ENCODE results near the gene CNPY4.

The CNPY4 gene

GRCh38 chr7:100093054-100093453 lies 26.4 kb upstream of the CNPY4 start:
- no peak for DNase-seq

GRCh38 chr7:100093498-100093897 lies 25.9 kb upstream of the CNPY4 start:
- no peak for DNase-seq

- DNase-seq, result no peak
Measured at GRCh38 chr7:100093925-100094486, 25.4 kb upstream of the CNPY4 start.

- no peak for DNase-seq
Measured at GRCh38 chr7:100095289-100095688, 24.1 kb upstream of the CNPY4 start.

- no peak for DNase-seq
Measured at GRCh38 chr7:100095704-100096103, 23.7 kb upstream of the CNPY4 start.

- no peak for DNase-seq
Measured at GRCh38 chr7:100098913-100099312, 20.5 kb upstream of the CNPY4 start.

- no peak for DNase-seq
Measured at GRCh38 chr7:100099452-100099851, 20.0 kb upstream of the CNPY4 start.

- DNase-seq, result peak; percentile 79
Measured at GRCh38 chr7:100100420-100101015, 18.9 kb upstream of the CNPY4 start.

GRCh38 chr7:100101016-100101862 lies 18.2 kb upstream of the CNPY4 start, which contains the start of the genes AP4M1 and MCM7:
AP4M1 (plus strand) TSS chr7:100101643; CDS start chr7:100101715, 72 bp downstream.
MCM7 (minus strand) TSS chr7:100101397; CDS start chr7:100101294, 103 bp downstream.
- DNase-seq, result peak; percentile 92

- DNase-seq, result no peak
Measured at GRCh38 chr7:100102950-100103840, 16.2 kb upstream of the CNPY4 start.

GRCh38 chr7:100105534-100105933 lies 13.9 kb upstream of the CNPY4 start:
- no peak for DNase-seq

GRCh38 chr7:100106633-100107032 lies 12.8 kb upstream of the CNPY4 start:
- no peak for DNase-seq

GRCh38 chr7:100107125-100107737 lies 12.2 kb upstream of the CNPY4 start:
- DNase-seq, result no peak

GRCh38 chr7:100107890-100108289 lies 11.5 kb upstream of the CNPY4 start:
- DNase-seq, result no peak

- DNase-seq, result no peak
Measured at GRCh38 chr7:100109521-100110163, 9.8 kb upstream of the CNPY4 start.

GRCh38 chr7:100111156-100111555 lies 8.3 kb upstream of the CNPY4 start:
- DNase-seq, result no peak

- DNase-seq, result no peak
Measured at GRCh38 chr7:100111914-100112313, 7.5 kb upstream of the CNPY4 start.

- no peak for DNase-seq
Measured at GRCh38 chr7:100115026-100115425, 4.4 kb upstream of the CNPY4 start.

- DNase-seq, result no peak
Measured at GRCh38 chr7:100118388-100119071, 904 bp upstream of the CNPY4 start.

GRCh38 chr7:100119970-100120732 lies 717 bp downstream of the CNPY4 start:
- peak; percentile 54 for DNase-seq

GRCh38 chr7:100120733-100121036 lies 1.3 kb downstream of the CNPY4 start:
- DNase-seq, result no peak
